ENCODE results near the gene PDE6D. TPM values are rescaled to one million over a fixed set of nuclear protein-coding genes. Genes with fewer than 3 reads are reported as not detected.
A peak's percentile ranks its signal among the peaks of the same experiment; 100 is the strongest.
"Not testable (repeated sequence)": the region's sequence is repeated elsewhere in the genome, so short reads cannot be mapped to it uniquely, and the experiment has no call there.

PDE6D gene
- total RNA-seq, 2 donors from 2014 or later, result 17.3 to 31.8 TPM

DNA sequence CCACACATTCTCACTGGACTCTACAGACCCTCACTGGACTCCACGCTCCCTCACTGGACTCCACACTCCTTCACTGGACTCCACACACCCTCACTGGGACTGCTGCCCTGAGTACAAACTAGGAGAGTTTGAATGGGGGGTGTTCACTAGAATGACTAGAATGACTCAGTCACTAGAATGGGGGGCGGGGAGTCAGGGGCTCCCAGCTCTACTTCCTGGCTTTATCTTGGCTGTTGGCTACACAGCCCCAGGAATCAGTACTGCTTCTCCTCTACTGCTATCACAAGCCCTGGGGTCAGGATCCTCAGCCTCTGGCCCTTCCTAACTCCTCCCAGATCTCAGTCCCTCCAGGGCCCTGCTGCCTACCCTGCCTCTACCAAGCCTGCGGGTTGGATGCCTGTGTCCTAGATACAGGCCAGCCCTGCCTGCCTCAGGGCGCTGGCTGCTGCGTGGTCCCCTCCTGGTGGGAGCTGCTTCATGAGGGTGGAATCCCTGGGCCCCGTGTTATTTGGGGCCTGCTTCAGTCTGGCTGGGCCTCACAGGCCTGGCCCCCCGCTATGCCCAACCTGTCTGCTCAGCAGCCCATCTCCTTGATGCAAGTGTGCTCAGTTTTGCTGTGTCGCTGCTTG, 65.0 kb downstream of the PDE6D start:
- no peak overlapping the region for H3K4me3 ChIP-seq
- no peak for DNase-seq (ENCODE audit: low spot score)
- H3K27me3 ChIP-seq (replicated peaks; ENCODE audit: insufficient read depth), result no peaks in the 10 kb centered on the region
- H3K4me1 ChIP-seq (replicated peaks), result peaks cover 5% of the 10 kb centered on the region
- no peaks in the 10 kb centered on the region for H3K36me3 ChIP-seq
- no peaks in the 10 kb centered on the region for H3K9me3 ChIP-seq
- WGBS, result 91% methylated on average over 8 of the region's 8 CpGs
- no peak overlapping the region for H3K27ac ChIP-seq
- intact Hi-C loops (cut with DNase I), result loop anchor here (1.0 to 2.0 kb wide), 2 partner anchors 38 to 111 kb away; no protein-coding TSS in a partner anchor
- TF ChIP-seq POLR2A (IDR thresholded peaks at IDR 0.05) (no peak), POLR2AphosphoS5 (IDR thresholded peaks at IDR 0.05) (no peak)
- TF ChIP-seq, protein P1, sequence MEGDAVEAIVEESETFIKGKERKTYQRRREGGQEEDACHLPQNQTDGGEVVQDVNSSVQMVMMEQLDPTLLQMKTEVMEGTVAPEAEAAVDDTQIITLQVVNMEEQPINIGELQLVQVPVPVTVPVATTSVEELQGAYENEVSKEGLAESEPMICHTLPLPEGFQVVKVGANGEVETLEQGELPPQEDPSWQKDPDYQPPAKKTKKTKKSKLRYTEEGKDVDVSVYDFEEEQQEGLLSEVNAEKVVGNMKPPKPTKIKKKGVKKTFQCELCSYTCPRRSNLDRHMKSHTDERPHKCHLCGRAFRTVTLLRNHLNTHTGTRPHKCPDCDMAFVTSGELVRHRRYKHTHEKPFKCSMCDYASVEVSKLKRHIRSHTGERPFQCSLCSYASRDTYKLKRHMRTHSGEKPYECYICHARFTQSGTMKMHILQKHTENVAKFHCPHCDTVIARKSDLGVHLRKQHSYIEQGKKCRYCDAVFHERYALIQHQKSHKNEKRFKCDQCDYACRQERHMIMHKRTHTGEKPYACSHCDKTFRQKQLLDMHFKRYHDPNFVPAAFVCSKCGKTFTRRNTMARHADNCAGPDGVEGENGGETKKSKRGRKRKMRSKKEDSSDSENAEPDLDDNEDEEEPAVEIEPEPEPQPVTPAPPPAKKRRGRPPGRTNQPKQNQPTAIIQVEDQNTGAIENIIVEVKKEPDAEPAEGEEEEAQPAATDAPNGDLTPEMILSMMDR (IDR thresholded peaks at IDR 0.05), result no peak

DNA sequence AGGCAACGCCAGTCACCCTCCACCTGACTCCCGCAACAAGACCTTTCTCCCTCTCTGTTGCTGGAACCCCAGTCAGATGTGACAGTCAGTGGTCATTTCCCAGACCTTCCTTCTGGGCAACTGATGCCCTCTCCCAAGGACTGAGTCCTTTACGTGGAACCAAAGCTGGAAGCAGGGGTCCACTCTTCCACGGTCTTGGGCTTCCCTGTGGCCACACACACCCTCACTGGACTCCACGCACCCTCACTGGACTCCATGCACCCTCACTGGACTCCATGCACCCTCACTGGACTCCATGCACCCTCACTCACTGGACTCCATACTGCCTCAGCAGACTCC, 65.6 kb downstream of the PDE6D start:
- WGBS, result 56% methylated on average over 5 of the region's 5 CpGs
- H3K36me3 ChIP-seq, result no peaks in the 10 kb centered on the region
- H3K9me3 ChIP-seq, result no peaks in the 10 kb centered on the region
- TF ChIP-seq, protein P1 (IDR thresholded peaks at IDR 0.05), result no peak
- TF ChIP-seq POLR2A (IDR thresholded peaks at IDR 0.05), result no peak
- no peak for TF ChIP-seq POLR2AphosphoS5 (IDR thresholded peaks at IDR 0.05)
- H3K27ac ChIP-seq, result no peak overlapping the region
- intact Hi-C loops (cut with DNase I), result loop anchor here (1.0 to 2.0 kb wide), 2 partner anchors 37 to 111 kb away; no protein-coding TSS in a partner anchor
- H3K4me3 ChIP-seq, result no peak overlapping the region
- no peak for DNase-seq (ENCODE audit: low spot score)
- H3K27me3 ChIP-seq (replicated peaks; ENCODE audit: insufficient read depth), result no peaks in the 10 kb centered on the region
- H3K4me1 ChIP-seq (replicated peaks), result peaks cover 5% of the 10 kb centered on the region

DNA sequence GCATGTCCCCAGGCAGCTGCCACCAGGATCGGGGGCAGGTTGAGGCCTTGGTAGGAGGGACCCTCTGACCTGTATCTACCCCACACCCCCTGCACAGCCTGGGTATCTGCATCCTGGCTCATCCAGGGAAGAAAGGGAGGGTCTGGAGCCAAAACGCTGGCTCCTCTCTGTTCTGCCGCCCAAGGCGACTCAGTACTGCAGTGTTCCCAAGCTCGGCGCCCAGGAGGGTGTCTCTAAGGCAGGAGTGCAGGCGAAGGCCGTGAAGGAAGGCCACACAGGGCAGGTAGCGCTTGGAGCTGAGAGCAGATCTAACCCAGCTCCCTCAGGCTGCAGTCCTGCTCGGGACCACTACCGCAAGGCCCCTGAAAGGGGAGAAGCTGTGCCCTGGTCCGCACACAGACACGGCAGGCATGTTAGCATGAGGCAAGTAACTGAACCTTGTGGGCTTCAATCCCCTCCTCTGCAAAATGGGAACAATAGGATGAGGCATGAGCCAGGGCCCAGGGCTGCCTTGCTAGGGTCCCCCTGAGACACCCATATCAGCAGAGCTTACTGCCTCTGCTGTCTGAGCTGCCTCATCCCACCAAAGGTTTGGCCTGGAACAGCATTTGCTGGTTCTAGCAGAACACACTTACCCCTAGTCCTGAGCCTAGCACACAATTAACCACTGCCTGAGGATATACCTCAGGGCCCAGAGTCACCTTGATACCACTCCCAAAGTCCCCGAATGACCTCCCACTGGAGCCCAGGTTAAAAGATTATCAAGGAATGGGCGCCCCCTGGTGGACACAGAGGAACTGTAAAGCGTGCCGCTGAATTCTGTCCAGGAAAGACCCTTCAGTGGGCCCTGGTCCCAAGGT, 66.2 kb downstream of the PDE6D start:
- Histone ChIP-seq H3K4me3 (no peak overlapping the region), H3K27ac (no peak overlapping the region), H3K4me1 (replicated peaks) (peaks cover 5% of the 10 kb centered on the region), H3K9me3 (no peaks in the 10 kb centered on the region), H3K27me3 (replicated peaks; ENCODE audit: insufficient read depth) (no peaks in the 10 kb centered on the region), H3K36me3 (no peaks in the 10 kb centered on the region)
- intact Hi-C loops (cut with DNase I), result loop anchor here (1.0 to 2.0 kb wide), 2 partner anchors 37 to 110 kb away; no protein-coding TSS in a partner anchor
- peak; percentile 57 for DNase-seq (ENCODE audit: low spot score)
- WGBS, result 48% methylated on average over 12 of the region's 17 CpGs
- TF ChIP-seq, protein P1 (IDR thresholded peaks at IDR 0.05), result peak; percentile 88 to 97 (median 94)
- TF ChIP-seq POLR2AphosphoS5 (IDR thresholded peaks at IDR 0.05) (no peak), POLR2A (IDR thresholded peaks at IDR 0.05) (no peak)

DNA sequence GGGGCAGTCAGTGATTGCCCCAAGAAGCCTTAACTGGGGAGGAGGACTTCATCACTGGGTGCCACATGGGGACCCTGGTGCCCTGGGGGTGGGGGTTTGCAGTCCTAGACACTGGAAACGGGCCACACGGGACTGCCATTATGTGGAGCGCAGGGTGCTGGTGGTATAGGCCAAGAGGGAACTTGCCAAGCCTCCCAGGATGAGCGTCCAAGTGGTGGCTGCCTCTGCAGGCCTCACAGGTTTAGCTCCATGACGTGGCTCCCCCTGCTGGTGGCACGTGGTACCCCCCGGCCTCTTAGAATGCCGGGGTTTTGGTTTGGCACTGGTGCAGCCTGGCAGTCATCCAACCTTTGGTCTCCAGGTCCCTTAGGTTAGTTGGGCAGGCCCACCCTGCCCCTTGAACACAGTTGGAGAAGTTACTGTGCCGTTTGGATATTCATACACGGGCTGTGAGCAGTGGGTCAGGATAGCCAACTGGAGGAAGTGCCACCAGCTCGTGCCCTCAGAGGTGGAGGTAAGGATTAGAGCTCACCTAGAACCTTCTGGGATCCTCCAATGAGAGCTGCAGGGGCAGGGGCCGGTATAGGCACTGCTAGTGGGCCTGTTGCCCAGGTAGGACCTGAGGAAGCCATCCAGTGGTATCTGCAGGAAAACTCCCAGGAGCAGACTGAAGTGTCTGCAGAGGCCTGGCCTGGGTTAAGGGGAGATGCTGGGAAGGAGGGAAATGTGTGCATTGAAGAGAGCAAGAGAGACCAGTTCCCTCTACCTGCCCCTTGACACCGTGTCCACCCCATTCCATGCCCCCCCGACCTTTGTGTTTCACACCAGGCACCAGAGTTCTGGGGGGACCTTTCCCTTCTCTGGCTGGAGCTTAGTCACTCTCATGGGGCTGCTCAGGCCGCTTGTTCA, 67.1 kb downstream of the PDE6D start:
- Histone ChIP-seq H3K4me3 (no peak overlapping the region), H3K27ac (peak overlapping the region; percentile 35 to 70), H3K36me3 (no peaks in the 10 kb centered on the region), H3K9me3 (no peaks in the 10 kb centered on the region), H3K27me3 (replicated peaks; ENCODE audit: insufficient read depth) (no peaks in the 10 kb centered on the region), H3K4me1 (replicated peaks) (peaks cover 5% of the 10 kb centered on the region)
- intact Hi-C loops (cut with DNase I), result loop anchor here (2.0 kb wide), 1 partner anchor 109 kb away; no protein-coding TSS in a partner anchor
- 17% methylated on average over 15 of the region's 15 CpGs for WGBS
- no peak for TF ChIP-seq POLR2A (IDR thresholded peaks at IDR 0.05)
- TF ChIP-seq POLR2AphosphoS5 (IDR thresholded peaks at IDR 0.05), result peak; percentile 78
- TF ChIP-seq, protein P1 (IDR thresholded peaks at IDR 0.05), result peak; percentile 91 to 97 (median 96)
- peak; percentile 86 for DNase-seq (ENCODE audit: low spot score)

DNA sequence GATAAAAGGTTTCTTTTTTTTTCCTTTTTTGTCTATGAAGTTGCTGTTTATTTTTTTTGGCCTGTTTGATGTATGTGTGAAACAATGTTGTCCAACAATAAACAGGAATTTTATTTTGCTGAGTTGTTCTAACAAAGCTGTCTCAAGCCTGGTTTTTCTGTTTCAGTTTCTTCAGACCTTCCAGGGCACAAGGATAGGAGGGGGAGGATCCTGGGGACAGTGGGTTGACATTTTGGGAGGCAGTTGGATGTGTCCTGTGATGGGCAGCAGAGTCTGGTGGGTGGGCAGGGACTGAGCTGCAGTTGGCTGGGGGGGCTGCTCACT, 67.7 kb downstream of the PDE6D start:
- H3K4me3 ChIP-seq; H3K4me1 ChIP-seq (replicated peaks); intact Hi-C loops (cut with DNase I); H3K9me3 ChIP-seq; H3K27me3 ChIP-seq (replicated peaks; ENCODE audit: insufficient read depth); H3K36me3 ChIP-seq; DNase-seq (ENCODE audit: low spot score): not testable (repeated sequence)
- H3K27ac ChIP-seq, result peak overlapping the region; percentile 35 to 70

DNA sequence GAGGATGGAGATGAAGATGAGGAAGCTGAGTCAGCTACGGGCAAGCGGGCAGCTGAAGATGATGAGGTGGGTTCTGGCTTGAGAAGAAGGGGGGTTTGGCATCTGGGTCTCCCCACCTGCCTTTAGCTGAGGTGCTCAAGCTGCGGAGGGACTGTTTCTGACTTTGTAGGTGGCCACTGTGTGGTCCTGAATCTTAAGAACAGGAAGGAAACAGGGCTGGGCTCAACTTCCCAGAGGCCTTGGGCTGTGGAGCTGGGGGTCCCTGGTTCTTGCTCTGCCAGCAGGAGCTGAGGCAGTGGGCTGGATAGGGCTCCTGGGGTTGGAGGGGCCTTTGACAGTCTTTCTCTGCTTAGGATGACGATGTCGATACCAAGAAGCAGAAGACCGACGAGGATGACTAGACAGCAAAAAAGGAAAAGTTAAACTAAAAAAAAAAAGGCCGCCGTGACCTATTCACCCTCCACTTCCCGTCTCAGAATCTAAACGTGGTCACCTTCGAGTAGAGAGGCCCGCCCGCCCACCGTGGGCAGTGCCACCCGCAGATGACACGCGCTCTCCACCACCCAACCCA, 68.5 kb downstream of the PDE6D start:
- H3K36me3 ChIP-seq; DNase-seq (ENCODE audit: low spot score); H3K4me1 ChIP-seq (replicated peaks); H3K4me3 ChIP-seq; H3K27me3 ChIP-seq (replicated peaks; ENCODE audit: insufficient read depth); H3K9me3 ChIP-seq; intact Hi-C loops (cut with DNase I): not testable (repeated sequence)
- 44% methylated on average over 18 of the region's 18 CpGs for WGBS
- peak overlapping the region; percentile 93 to 100 for H3K27ac ChIP-seq

All from prostate gland (tissue), 2 donors.